ENCODE measurements around the gene PNKD.

DNA sequence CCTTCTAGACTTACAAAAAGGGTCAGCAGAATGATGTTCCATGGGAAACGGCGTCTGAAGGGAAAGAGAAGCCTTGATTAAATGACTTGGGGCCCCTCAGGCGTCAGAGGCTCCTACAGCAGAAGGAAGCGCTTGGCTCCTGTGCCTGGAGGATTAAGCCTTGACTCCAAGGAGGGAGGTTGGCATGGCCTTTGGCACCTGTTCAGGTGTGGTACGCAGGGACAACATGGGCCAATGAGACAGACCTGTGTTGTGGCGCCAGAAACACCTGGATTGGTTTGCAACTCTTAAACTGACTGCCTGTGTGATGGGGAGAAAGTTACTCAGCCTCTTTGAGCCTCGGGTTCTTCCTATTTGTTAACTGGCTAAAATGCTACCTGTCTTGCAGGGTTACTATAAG is 7.6 kb downstream of the PNKD start:
- no peak for TF ChIP-seq CTCF (conservative IDR thresholded peaks at IDR 0.05; ENCODE audit: low read depth, low read length)
- TF ChIP-seq EZH2 (IDR thresholded peaks at IDR 0.05; ENCODE audit: low read length, unreplicated experiment) = no peak
- TF ChIP-seq EZH2phosphoT487 (IDR thresholded peaks at IDR 0.05; ENCODE audit: borderline replicate concordance, low read length) = no peak
